ENCODE measurements around the gene RBBP5.

Gene RBBP5

GRCh38 chr1:205054013-205054412, 67.8 kb downstream of the RBBP5 start:
- DNase-seq, result no peak

GRCh38 chr1:205053296-205053695, 68.5 kb downstream of the RBBP5 start:
- DNase-seq, result no peak

GRCh38 chr1:205052690-205053089, 69.1 kb downstream of the RBBP5 start:
- no peak for DNase-seq

- no peak for DNase-seq
These were observed 72.3 kb downstream of the RBBP5 start for GRCh38 chr1:205049479-205049878.

- no peak for DNase-seq
These were observed 73.4 kb downstream of the RBBP5 start for GRCh38 chr1:205048382-205048781.

- no peak for DNase-seq
These were observed 74.0 kb downstream of the RBBP5 start for GRCh38 chr1:205047764-205048231.

- no peak for DNase-seq
These were observed 74.9 kb downstream of the RBBP5 start for GRCh38 chr1:205046870-205047269.

- no peak for DNase-seq
These were observed 76.6 kb downstream of the RBBP5 start for GRCh38 chr1:205045146-205045545.

GRCh38 chr1:205044741-205045140, 77.0 kb downstream of the RBBP5 start:
- DNase-seq, result no peak

GRCh38 chr1:205043866-205044265, 77.9 kb downstream of the RBBP5 start:
- DNase-seq, result no peak

GRCh38 chr1:205042911-205043806, 78.6 kb downstream of the RBBP5 start, which contains the start of gene CNTN2:
CNTN2 (plus strand) TSS chr1:205043212; CDS start chr1:205053186, 9,974 bp downstream.
- no peak for DNase-seq

GRCh38 chr1:205041998-205042910, 79.5 kb downstream of the RBBP5 start:
- no peak for DNase-seq

- no peak for DNase-seq
These were observed 80.6 kb downstream of the RBBP5 start for GRCh38 chr1:205041001-205041715.

GRCh38 chr1:205038132-205038786, 83.5 kb downstream of the RBBP5 start:
- DNase-seq, result no peak

- no peak for DNase-seq
These were observed 84.2 kb downstream of the RBBP5 start for GRCh38 chr1:205037539-205037938.
